HG03457 (cell line): Measurements from ENCODE around the gene BTBD18.

Source experiments
- ATAC-seq: cut with Tn5 transposase; IDR thresholded peaks from one replicate; pipeline ENCODE4 v1.9.1; 2021; ENCODE audit warnings: moderate number of reproducible peaks; ENCODE audit not compliant: unreplicated experiment

Gene BTBD18

DNA sequence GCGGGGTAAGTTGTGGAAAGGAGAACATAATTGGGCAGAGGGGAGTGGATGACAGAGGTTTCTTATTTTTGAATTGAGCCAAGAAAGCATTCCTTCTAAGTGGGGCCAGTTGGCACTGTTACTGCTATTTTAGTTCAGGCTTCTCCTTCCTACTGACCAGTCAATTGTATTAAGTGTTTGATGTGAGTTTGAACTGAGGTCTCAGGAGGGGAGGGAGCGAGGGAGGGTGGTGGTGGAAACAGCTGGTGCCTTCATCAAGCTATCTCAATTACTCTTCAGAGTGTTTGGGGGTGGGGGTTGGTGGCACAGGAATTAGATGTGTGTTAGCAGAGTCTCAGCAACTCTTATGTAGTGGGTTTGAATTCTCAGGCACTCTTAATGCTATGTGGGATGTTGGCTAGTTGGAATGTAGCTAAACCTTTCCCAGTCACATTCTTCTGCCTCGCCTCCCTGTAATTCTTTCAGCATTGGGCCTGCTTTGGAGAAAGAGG, 24.5 kb upstream of the BTBD18 start:
- no peak for ATAC-seq

DNA sequence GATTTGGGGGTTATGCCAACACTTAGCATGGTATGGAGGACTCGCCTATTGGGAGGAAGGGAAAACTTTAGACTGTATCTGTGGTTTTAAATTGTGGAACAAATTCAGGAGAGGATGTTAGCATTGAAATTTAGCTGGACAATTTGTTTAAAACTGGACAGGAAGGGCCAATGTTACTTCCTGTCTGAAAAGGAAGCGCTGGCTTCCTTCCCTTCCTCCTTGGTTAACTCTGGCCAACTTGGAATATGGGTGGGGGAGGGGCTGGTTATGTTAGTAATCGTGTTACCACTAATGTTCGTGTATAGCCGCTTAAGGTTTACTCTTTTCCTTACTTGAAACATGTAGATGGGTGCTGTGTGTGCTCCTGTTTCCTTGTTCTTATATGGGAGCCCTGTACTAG, 23.9 kb upstream of the BTBD18 start:
- no peak for ATAC-seq

DNA sequence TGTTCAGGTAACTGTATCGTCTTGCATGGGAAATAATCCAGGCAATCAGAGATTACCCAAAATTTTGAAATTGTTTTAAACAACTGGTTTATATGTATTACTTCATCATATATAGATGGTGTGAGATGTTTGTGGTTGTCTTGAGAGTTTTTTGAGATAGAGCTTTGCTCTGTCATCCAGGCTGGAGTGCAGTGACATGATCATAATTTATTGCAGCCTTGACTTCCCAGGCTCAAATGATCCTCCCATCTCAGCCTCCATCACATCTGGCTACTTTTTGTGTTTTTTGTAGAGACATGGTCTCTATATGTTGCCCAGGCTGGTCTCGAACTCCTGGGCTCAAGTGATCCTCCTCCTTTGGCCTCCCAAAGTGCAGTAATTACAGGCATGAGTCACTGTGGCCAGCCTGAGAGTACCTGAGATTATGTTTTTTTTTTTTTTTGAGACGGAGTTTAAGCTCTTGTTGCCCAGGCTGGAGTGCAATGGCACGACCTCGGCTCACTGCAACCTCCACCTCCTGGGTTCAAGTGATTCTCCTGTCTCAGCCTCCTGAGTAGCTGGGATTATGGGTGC, 21.5 kb upstream of the BTBD18 start:
- no peak for ATAC-seq

DNA sequence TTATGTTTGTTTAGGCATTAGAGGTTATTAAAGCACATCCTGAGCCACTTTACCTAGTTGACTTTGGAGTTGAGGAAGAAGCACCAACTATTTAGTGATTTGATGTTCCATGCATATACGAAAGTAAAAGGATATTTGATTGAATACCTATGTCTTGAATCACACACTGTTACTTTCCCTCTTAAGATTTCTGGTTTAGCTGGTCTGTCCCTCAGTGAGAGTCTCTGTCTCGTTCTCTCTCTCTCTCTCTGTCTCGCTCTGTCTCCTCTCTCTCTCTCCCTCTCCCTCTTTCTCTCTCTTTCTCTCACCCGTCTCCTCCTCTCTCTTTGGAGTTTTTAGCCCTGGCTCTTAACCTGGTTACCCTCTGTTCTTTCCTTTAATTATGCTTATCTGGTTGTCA, 20.9 kb upstream of the BTBD18 start:
- ATAC-seq, result no peak

DNA sequence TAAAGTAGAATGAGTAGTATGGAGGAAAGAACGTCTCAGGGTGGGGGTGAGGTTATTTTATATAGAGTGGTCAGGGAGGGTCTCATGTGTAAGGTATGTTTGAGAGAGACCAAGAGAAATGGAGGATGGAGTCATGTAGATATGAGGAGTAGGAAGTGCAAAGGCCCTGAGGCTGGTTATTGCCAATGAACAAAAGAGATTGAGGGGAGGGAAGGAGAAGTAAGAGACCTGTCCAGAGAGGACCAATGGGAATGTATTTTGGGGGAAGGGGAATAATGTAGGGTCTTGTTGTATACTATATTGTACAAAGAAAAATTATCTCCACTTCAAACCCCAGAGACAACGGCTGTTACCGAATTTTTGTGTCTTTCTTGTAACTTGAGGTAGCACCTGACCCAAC, 19.7 kb upstream of the BTBD18 start:
- no peak for ATAC-seq

DNA sequence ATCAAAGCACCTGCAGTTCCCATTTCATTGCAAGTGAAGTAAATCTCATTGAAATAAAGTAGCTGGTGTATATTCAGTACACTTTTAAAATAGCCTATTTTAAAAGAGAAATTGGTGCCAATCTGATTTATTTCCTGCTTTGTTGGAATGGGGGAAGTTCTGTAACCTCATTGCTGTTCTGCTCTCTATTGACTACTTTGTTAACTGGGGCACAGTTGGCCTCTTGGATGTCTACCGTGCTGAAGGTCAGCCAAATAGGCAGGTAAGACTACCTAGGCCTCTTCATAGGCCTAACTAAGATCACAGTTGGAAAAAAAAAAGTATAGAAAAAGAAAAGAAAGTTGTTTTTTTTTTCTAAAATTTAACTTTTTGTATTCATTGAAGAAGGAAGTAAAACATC, 19.2 kb upstream of the BTBD18 start:
- no peak for ATAC-seq

DNA sequence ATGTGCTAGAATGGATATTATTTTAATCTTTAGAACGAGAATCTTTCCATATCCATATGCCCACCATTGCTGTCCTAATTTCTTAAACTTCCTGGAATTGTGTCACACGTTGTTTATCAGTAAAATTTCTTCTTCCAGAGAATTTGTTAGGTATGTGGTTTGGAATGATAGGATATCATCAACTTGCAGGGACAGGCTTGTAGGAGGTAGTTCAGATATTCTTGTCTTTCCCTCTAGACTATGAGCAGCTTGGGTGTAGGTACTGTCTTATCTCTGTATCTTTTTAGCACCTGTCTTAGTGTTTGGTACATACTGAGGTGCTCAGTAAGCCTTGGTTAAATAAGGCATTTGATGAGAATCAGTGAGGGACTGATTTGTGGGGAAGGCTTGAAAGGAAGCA, 13.4 kb upstream of the BTBD18 start:
- ATAC-seq, result no peak

DNA sequence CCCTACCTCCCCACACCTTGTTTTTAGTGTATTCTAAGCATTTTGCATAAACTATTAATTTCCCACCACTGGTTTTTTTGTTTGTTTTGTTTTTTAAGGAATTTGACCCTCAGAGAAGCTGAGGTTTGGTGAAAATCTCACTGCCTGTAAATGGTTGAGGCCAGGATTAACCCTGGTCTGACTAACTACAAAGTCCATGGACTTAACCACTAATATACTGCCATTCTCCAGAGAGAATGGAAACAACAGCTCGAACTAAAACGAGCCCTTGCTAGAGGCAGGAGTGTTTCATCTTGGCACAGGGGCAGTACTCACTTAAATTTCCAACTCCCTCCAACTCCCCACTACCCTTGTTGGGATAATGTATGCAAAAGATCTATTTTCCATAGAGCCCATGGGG, 12.9 kb upstream of the BTBD18 start:
- ATAC-seq, result no peak

DNA sequence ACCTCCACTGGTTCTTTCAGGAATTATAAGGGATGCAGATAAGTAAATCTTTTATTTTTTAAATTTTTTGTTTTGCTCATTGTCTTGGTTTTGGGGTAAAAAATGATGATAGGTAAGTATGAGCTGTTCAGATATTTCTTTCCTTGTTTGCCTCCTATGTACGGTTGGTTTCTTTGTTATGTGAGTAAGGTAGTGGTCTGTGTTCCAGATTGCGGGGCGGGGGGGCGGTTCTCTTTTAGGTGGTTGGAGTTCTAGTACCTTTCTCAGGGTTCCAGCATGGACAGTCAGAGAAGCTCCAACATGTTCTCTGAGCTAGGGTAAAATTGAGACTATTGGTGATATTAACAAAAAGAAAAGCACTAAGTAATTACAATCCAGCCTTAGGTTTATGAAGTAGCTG, 12.4 kb upstream of the BTBD18 start:
- no peak for ATAC-seq

DNA sequence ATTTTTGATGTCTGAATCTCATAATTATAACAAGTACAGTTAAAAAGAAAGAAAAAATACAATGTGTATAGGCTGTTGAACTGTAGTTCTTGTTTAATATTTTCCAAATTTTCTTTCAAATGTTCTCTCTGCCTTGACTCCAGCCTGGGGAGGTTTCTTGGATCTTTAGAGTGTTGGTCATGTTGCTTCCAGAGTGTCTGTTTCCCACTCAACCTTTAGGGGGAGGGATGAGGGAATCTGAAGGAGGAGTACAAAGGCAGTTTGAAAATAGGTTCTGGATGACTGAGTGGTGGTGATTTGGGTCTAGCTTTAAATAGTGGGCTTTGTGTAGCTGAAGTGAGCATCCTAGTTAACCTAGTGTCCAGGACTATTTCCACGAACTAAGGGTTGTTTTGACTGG, 11.9 kb upstream of the BTBD18 start:
- ATAC-seq, result no peak

DNA sequence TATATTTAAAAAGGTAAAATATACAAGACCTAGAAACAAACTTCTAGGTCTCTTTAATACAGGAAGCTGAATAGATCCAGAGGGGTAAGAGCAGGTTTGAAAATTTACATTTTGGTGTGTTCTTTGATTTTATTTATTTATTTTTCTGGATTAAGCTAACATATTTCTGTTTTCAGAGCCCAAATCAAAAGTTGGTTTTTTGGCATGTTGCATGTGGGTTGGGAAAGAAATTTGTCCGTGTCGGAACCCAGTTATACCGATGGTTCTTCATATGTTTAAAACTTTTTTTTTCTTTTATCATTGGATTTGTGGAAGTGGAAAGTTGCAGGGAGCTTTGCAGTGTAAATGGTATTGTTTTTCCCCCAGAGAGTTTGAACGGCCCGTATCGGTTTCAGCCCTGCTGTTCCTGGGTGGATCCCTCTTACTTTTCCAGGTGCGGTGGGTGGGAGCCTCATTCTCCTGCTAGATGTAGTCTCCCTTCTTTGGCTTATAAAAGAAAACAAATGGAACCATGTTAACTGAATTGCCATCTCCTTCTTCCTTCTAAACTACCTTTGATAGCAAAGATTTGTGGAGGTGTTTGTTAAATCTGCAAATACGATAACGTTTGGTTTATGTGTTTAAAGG, 10.7 kb upstream of the BTBD18 start:
- no peak for ATAC-seq

DNA sequence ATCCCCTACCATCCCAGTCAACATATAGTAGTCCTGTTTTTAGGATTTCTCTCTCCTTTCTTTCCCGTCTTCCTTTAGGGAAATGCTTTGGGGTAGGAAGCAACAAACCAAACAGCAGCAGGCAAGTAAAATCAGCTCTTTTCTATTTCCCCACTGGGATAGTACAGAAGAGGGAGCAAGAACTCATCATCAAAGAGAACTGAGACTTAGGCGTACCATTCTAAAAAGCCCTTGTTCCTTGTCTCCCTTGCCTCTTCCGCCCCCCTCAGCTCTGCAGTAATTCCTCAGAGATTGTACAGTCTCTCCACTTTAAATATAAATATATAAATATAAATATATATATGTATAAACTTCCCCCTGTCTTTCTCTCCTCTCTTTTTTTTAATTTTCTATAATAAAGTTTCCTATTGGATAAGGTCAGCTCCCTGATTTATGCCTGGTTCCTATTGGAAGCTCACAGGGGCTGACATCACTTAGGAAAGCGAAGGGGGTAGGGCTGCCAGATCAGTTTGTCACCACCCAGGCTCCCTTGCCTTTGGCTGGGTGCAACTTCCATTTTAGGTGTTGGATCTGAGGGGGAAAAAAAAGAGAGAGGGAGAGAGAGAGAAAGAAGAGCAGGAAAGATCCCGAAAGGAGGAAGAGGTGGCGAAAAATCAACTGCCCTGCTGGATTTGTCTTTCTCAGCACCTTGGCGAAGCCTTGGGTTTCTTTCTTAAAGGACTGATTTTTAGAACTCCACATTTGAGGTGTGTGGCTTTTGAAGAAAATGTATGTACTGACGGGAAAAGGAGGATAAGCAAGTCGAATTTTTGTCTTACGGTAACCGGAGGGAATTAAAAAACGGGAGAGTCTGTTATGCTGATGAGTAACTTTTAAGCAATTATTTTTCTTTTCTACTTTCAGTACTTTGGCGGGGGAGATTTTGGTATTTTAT, 9.9 kb upstream of the BTBD18 start, which contains the start of gene CTNND1:
Gene CTNND1 (plus strand): TSS at position 502 of the 934 bp plus-strand sequence. CDS start 29,677 bp downstream, outside the sequence.
- ATAC-seq, result peak; percentile 79

DNA sequence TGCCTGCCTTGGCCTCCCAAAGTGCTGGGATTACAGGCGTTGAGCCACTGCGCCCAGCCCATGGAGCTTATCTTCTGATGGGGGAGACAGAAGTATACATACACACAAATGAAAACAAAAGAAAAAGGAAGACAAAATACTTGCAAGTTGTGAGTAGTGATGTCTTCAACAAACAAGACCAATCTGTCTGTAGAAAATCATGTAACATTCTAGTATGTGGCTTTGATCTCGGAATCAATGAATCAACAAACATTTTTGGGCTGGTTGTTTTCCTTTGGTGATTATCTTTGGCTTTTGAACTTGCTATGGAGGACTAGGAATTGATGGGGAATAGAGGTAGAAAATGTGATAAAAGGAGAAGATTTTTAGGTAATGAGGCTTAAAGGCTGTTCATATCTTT, 6.6 kb upstream of the BTBD18 start:
- ATAC-seq, result no peak

DNA sequence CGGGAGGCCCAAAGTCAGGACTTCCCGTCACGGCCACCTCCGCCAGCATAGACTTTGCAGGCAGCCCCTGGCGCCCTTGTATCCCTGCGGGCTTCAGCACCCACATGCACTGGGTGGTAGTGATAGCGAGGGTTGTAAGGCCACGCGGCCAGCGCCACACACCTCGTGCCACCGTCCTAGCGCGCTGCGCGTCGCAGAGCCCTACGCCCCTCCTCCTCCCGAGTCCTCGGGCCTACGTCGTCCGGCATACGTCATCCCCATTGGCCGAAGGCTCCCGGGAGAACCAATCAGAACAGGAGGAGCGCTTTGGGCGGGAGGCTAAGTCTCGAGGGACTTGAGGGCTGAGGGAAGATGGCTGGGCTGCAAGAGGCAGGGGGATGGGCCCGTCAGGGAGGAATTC, 1.3 kb upstream of the BTBD18 start:
- ATAC-seq, result no peak

DNA sequence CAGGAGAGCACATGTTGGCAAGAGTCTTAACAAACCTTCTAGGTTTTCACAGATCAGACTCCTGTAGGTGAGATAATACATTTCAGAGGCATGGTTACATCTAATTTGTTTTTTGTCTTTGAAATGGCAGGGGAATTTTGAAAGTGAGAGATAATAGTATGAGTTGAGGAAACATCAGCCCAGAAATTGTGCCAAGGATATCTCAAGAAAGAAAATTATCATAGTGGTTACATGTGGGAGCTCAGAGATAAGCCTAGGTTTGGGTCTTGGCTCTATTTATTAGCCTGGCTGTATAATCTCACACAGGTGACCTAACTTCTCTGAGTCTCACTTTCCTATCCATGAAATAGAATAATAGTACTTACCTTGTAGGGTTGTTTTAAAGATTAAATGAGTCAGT, 443 bp downstream of the BTBD18 start:
- ATAC-seq, result no peak

DNA sequence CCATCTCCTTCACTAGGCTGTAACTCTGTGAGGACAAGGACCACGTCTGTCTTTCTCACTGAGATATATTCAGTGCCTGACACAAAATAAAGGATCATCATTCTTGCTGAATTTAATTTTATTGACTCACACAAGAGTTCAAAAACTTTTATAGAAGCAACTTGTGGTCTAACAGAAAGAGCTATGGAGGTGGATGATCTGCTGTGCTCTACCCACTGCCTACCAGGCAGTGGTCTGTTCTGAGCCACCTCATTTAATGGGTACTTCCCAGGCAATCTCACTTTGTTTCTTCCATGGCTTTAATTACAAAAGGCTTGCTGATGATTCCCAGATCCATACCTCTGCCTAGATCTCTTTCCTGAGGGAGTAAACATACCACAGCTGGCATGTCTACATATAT, 4.7 kb downstream of the BTBD18 start:
- no peak for ATAC-seq

DNA sequence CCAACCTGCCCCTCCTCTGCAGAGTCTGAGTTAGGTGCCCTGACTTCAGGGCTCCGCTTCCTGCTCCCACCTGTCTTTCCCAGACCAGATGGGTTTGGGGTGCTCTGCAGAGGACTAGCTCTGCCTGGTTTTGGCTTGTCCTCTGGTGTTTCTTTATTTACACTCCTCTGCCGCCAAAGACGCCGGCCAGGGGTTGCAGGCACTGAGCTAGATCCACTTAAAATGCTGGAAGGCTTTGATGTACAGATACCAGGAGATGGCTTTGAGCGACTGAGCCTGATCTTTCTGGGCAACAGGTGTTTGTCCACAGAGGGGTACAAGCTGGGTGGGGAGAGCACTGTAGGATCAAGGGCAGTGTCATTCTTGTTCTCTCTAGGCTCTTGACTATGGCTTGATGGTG, 6.4 kb downstream of the BTBD18 start:
- ATAC-seq, result no peak

DNA sequence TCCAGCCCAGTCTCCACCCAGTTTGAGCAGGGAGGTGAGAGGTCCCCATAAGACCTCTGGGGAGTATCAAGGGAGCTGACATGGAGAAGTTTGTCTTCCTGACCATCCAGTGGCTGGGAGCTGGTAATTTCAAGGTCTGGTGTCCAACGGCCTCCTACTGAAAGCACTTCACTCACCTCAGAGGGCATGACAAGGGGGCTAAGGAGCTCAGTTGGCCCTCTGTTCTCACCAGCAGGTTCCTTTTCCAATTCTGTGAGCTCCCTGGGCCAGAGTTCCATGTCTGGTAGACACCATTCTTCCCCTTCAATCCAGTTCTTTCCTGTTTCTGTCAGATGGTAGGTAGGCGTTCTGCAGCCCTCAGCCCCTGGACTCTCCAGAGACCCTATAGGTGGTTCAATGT, 7.3 kb downstream of the BTBD18 start:
- ATAC-seq, result no peak

DNA sequence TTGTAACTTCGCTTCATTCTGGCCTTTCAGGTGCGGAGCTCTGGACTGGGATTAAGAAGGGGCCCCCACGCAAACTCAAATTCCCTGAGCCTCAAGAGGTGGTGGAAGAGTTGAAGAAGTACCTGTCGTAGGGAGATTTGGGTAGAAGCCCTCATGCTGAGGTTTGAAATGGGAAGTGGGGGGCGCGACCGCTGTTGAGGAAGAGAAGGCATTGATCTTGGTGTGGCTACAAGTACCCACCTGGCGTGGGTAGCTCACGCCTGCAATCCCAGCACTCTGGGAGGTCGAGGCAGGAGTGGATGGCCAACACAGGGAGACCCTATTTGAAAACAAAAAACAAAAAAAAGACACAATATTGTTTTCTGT, 9.5 kb downstream of the BTBD18 start:
- no peak for ATAC-seq

DNA sequence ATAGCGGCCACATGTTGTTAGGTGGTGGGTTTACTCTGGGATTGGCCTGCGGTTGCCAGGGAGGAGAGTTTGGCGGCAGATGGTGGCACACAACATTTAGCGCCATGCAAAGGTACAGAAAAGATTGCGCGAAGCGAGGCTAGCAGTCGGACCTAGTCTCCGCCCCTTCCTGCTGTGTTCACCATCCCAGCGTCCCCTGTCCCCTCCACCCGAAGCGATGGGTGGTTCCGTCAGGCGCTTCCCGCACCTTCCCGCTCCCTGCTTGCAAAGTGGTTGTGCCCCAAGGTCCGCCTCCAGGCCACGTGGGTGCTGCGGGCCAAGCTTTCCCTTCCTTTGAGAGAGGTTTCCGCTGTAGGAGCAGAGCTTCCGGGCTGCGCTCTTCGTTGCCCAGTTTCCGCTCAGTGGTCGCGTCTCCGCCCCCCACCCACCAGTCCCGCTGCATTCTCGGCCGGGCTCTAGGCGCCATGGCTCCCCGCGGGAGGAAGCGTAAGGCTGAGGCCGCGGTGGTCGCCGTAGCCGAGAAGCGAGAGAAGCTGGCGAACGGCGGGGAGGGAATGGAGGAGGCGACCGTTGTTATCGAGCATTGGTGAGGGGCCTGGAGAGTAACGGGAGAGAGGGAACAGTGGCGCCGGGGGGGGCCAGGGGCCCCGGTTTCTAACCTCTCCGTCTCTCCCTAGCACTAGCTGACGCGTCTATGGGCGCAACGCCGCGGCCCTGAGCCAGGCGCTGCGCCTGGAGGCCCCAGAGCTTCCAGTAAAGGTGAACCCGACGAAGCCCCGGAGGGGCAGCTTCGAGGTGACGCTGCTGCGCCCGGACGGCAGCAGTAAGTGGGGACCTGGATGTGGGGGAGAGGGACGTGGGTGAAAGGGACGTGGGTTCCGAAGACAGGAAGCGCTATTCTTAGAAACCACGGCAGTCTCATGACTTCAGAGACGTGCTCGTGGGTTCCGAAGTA, 10.2 kb downstream of the BTBD18 start, which contains the start of gene SELENOH:
Gene SELENOH (plus strand): TSS at position 360 of the 955 bp plus-strand sequence. CDS start 105 bp downstream, at position 465.
- peak; percentile 87 for ATAC-seq
